HEK293T (cell line): ENCODE results near the gene ERO1A.

Experiments
- BHLHE40 ChIP-seq: fragments of 450-650 bp; IDR thresholded peaks from 2 replicates; pipeline ENCODE4 v1.6.1; 2016; ENCODE audit warnings: mild to moderate bottlenecking, moderate library complexity, borderline replicate concordance
- HDGF ChIP-seq: fragments of 450-650 bp; IDR thresholded peaks from 2 replicates; pipeline ENCODE4 v1.6.1; 2017; ENCODE audit warnings: antibody characterized with exemption, borderline replicate concordance
- SUZ12 ChIP-seq: fragments of 450-650 bp; IDR thresholded peaks from 2 replicates; pipeline ENCODE4 v1.6.1; 2016; ENCODE audit warnings: mild to moderate bottlenecking

DNA sequence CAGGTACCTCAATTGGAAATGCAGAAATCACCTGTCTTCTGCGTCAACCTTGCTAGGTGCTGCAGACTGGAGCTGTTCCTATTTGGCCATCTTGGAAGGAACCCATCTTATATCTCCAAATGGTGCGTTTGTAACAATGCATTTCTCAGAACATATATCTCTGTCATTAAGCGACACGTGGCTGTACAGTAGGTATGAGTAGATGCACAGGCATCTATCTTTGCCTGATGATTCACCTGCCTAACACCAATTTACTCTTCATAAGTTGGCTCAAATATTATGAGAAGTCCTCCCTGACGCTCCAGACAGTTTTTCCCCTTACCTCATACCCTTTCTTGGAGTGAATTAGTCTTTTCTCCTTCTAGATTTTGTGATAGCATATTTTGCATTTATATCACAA is 98.5 kb downstream of the ERO1A start:
- no peak for TF ChIP-seq BHLHE40
- no peak for TF ChIP-seq HDGF
- TF ChIP-seq SUZ12: no peak
